HCT116 (cell line): ENCODE results near the gene KPNA5. TPM values are rescaled to one million over a fixed set of nuclear protein-coding genes. Genes with fewer than 3 reads are reported as not detected.
A peak's percentile ranks its signal among the peaks of the same experiment; 100 is the strongest.

Experiments
- ATAC-seq: fragments of 200-7000 bp; cut with Tn5 transposase; 2 replicates; pipeline ENCODE4 v1.9.1; 2020; ENCODE audit warnings: mild to moderate bottlenecking, moderate library complexity
- BruUV-seq: library from RNA; stranded (reverse); fragments of 400-500 nt; replicated peaks from 2 replicates; lab custom pipeline; 2021; lab: Mats Ljungman, UMichigan
- CTCF ChIA-PET: fragments of 300-600 bp; sonication (Branson Sonifier 250); formaldehyde crosslinking; loops from one replicate; lab custom pipeline; 2021; ENCODE audit warnings: antibody characterized with exemption; lab: Charles Lee
- POLR2A ChIA-PET: fragments of 300-600, 350-600 bp; sonication (Branson Sonifier 250); formaldehyde crosslinking; loops from one replicate; lab custom pipeline; 2021; ENCODE audit warnings: antibody characterized with exemption; lab: Charles Lee
- RAD21 ChIA-PET, 2 experiments: fragments of 300-600 bp; sonication (Branson Sonifier 250); formaldehyde crosslinking; loops; one replicate each; lab custom pipeline; 2023; ENCODE audit warnings: low total read pairs in 2 of 2; ENCODE audit not compliant: uncharacterized antibody in 2 of 2, unreplicated experiment in 2 of 2, low non-redundant PET in 1 of 2; lab: Charles Lee
- DNase-seq: peaks from one replicate; pipeline ENCODE4 v3.0.0-alpha.2; 2010; ENCODE audit warnings: low read depth, low spot score
- H2AFZ ChIP-seq: fragments of 200-600 bp; shearing (Covaris generic), sonication (generic); 2 replicates; pipeline ENCODE4 v1.6.1; 2017; ENCODE audit warnings: low read depth, mixed run types, mixed read lengths, antibody characterized with exemption, low read length; ENCODE audit not compliant: poor library complexity, severe bottlenecking
- H3K27ac ChIP-seq: 2 replicates; pipeline ENCODE4 v1.5.1; 2012; ENCODE audit warnings: low read depth, low read length
- H3K27me3 ChIP-seq: fragments of 200-600 bp; sonication (generic); 2 replicates; pipeline ENCODE4 v1.6.1; 2016; ENCODE audit warnings: mixed run types, low read length, mixed read lengths; ENCODE audit not compliant: insufficient read depth
- H3K36me3 ChIP-seq, 2 experiments: fragments of 200-500 bp in 1 of 2; fragments of 200-600 bp in 1 of 2; sonication (Bioruptor generic) in 1 of 2; sonication (generic) in 1 of 2; 2 replicates each; pipeline versions ENCODE4 v1.5.1 to v1.6.1; 2014 to 2016; ENCODE audit warnings: low read length in 2 of 2, inconsistent platforms in 1 of 2, mixed read lengths in 1 of 2, mixed run types in 1 of 2; ENCODE audit not compliant: insufficient read depth in 2 of 2, control insufficient read depth in 1 of 2
- H3K4me1 ChIP-seq, 2 experiments: fragments of 200-600 bp in 1 of 2; sonication (generic) in 1 of 2; 2 replicates each; pipeline versions ENCODE4 v1.5.1 to v1.6.1; 2012 to 2017; ENCODE audit warnings: low read length in 2 of 2, inconsistent platforms in 1 of 2, mild to moderate bottlenecking in 1 of 2, mixed read lengths in 1 of 2, mixed run types in 1 of 2, moderate library complexity in 1 of 2; ENCODE audit not compliant: insufficient read depth in 2 of 2, control insufficient read depth in 1 of 2
- H3K4me2 ChIP-seq: fragments of 200-600 bp; sonication (generic); 2 replicates; pipeline ENCODE4 v1.6.1; 2017; ENCODE audit warnings: mixed run types, low read length, mixed read lengths
- H3K4me3 ChIP-seq, 2 experiments: fragments of 200-600 bp in 1 of 2; sonication (generic) in 1 of 2; replicated peaks in 1 of 2; 2 replicates each; pipeline ENCODE4 v1.5.1; 2011 to 2016; ENCODE audit warnings: low read length in 2 of 2, control low read depth in 1 of 2, low read depth in 1 of 2, mild to moderate bottlenecking in 1 of 2, mixed read lengths in 1 of 2, mixed run types in 1 of 2
- H3K79me2 ChIP-seq: fragments of 200-600 bp; sonication (generic); 2 replicates; pipeline ENCODE4 v1.6.1; 2017; ENCODE audit warnings: mild to moderate bottlenecking, mixed run types, low read length, moderate library complexity, mixed read lengths; ENCODE audit not compliant: insufficient read depth
- H3K9ac ChIP-seq: fragments of 200-600 bp; sonication (generic); 2 replicates; pipeline ENCODE4 v1.6.1; 2016; ENCODE audit warnings: low read length, mixed read lengths
- H3K9me2 ChIP-seq: fragments of 200-600 bp; sonication (generic), shearing (Covaris generic); 2 replicates; pipeline ENCODE4 v1.6.1; 2017; ENCODE audit warnings: mixed run types, mild to moderate bottlenecking, moderate library complexity; ENCODE audit not compliant: insufficient read depth
- H3K9me3 ChIP-seq, 2 experiments: fragments of 200-500 bp in 1 of 2; fragments of 200-600 bp in 1 of 2; sonication (Bioruptor generic) in 1 of 2; sonication (generic) in 1 of 2; 2 replicates each; pipeline ENCODE4 v1.6.1; 2014 to 2017; ENCODE audit warnings: low read length in 2 of 2, mixed read lengths in 2 of 2, inconsistent platforms in 1 of 2, low read depth in 1 of 2, mild to moderate bottlenecking in 1 of 2, mixed run types in 1 of 2, moderate library complexity in 1 of 2; ENCODE audit not compliant: control insufficient read depth in 1 of 2, insufficient read depth in 1 of 2
- H4K20me1 ChIP-seq: fragments of 200-600 bp; sonication (generic), shearing (Covaris generic); 2 replicates; pipeline ENCODE4 v1.6.1; 2017; ENCODE audit warnings: mixed run types, mild to moderate bottlenecking, moderate library complexity; ENCODE audit not compliant: insufficient read depth
- CEBPB ChIP-seq: IDR thresholded peaks from 2 replicates; pipeline ENCODE4 v1.6.1; 2012; ENCODE audit warnings: low read depth
- EZH2 ChIP-seq: fragments of 200-600 bp; sonication (generic); IDR thresholded peaks from 2 replicates; pipeline ENCODE4 v1.6.1; 2017; ENCODE audit warnings: antibody characterized with exemption, mixed run types
- MAX ChIP-seq: IDR thresholded peaks from 2 replicates; pipeline ENCODE4 v1.6.1; 2012
- POLR2A ChIP-seq: IDR thresholded peaks from 2 replicates; pipeline ENCODE4 v1.7.0; 2011; ENCODE audit warnings: borderline replicate concordance; ENCODE audit not compliant: insufficient read depth, insufficient read length; ENCODE audit errors: extremely low read depth
- POLR2AphosphoS5 ChIP-seq: IDR thresholded peaks from 2 replicates; pipeline ENCODE4 v1.6.1; 2011; ENCODE audit warnings: mild to moderate bottlenecking, low read depth, low read length, moderate library complexity
- SIN3A ChIP-seq: IDR thresholded peaks from 2 replicates; pipeline ENCODE4 v1.6.1; 2012; ENCODE audit warnings: low read depth
- SP1 ChIP-seq: IDR thresholded peaks from 2 replicates; pipeline ENCODE4 v1.6.1; 2012; ENCODE audit warnings: low read depth
- SRF ChIP-seq: IDR thresholded peaks from 2 replicates; pipeline ENCODE4 v1.6.1; 2012; ENCODE audit warnings: low read depth
- TCF7L2 ChIP-seq: IDR thresholded peaks from 2 replicates; pipeline ENCODE4 v1.7.0; 2011; ENCODE audit warnings: borderline replicate concordance, inconsistent platforms; ENCODE audit not compliant: insufficient read depth, insufficient read length; ENCODE audit errors: extremely low read depth
- YY1 ChIP-seq: IDR thresholded peaks from 2 replicates; pipeline ENCODE4 v1.6.1; 2011; ENCODE audit warnings: low read length, low read depth, moderate library complexity, mild to moderate bottlenecking; ENCODE audit not compliant: insufficient replicate concordance; ENCODE audit errors: extremely low read depth
- ZNF274 ChIP-seq: fragments of 200-500 bp; sonication (Bioruptor generic); IDR thresholded peaks from 2 replicates; pipeline ENCODE4 v1.6.1; 2014; ENCODE audit warnings: mild to moderate bottlenecking, low read depth, low read length, inconsistent platforms
- intact Hi-C: fragments of 100-400 bp; cut with micrococcal nuclease; formaldehyde crosslinking; loops from 2 replicates; pipeline ENCODE4 v1.10.0; 2022
- total RNA-seq: library from RNA; stranded (reverse); gene quantifications from one replicate; pipeline ENCODE4 v1.2.1, GENCODE V29; 2021; ENCODE audit not compliant: unreplicated experiment

Gene KPNA5
- total RNA-seq, 1 experiment from 2014 or later = 9.8 TPM

GRCh38 chr6:116676021-116676420, 5.0 kb upstream of the KPNA5 start (continued):
- TF ChIP-seq SP1 (no peak), POLR2A (no peak), YY1 (no peak), ZNF274 (no peak), SRF (no peak), EZH2 (no peak)

DNA sequence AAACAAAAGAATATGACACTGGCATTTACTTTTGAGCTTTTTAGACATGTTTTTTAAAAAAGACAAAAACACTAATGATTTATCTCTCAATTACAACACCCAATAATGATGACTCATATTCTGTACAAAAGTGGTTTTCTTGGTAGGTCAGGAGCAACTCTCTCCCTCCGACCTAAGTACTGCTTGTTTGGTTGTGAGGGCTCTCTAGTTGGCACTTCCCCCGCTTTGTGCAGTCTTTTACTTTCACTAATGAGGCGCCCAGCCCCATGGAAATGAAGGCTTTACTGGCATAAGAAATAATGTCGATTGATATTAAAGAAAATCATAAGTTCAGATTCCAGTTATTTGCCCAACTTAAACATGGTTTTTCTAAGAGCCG, 1.3 kb downstream of the KPNA5 start:
- H3K4me2 ChIP-seq = peak overlapping the region; percentile 95
- TF ChIP-seq SIN3A (no peak), MAX (no peak), POLR2AphosphoS5 (no peak), CEBPB (no peak), SP1 (no peak), SRF (no peak), TCF7L2 (no peak)
- H3K9ac ChIP-seq = peak overlapping the region; percentile 40
- RAD21 ChIA-PET = no interaction called here
- peaks cover 10 to 18% of the 10 kb centered on the region in 2 experiments; a peak in 1 of 4 replicates for H3K4me1 ChIP-seq
- H3K79me2 ChIP-seq = peaks cover 41% of the 10 kb centered on the region
- no peak for DNase-seq
- H3K27me3 ChIP-seq = no peaks in the 10 kb centered on the region
- no TSS peak for BruUV-seq
- H3K9me3 ChIP-seq = no peaks in the 10 kb centered on the region
- intact Hi-C loops = no loop called here
- POLR2A ChIA-PET = no interaction called here
- no peaks in the 10 kb centered on the region for H4K20me1 ChIP-seq
- H3K4me3 ChIP-seq = peak overlapping the region; percentile 75 to 78
- H2AFZ ChIP-seq = no peak overlapping the region
- H3K27ac ChIP-seq = peak overlapping the region; percentile 92; the same call in 1 of the 2 replicates
- H3K9me2 ChIP-seq = no peaks in the 10 kb centered on the region
- no peaks in the 10 kb centered on the region for H3K36me3 ChIP-seq
- ATAC-seq = no peak
- CTCF ChIA-PET = no interaction called here
